ENCODE data around the gene AKT1. TPM values are rescaled to one million over a fixed set of nuclear protein-coding genes. Genes with fewer than 3 reads are reported as not detected.

The AKT1 gene
- total and polyA plus RNA-seq, 2 of the 4 experiments (the other 2 are of a cell fraction) = 193 to 221 TPM

DNA sequence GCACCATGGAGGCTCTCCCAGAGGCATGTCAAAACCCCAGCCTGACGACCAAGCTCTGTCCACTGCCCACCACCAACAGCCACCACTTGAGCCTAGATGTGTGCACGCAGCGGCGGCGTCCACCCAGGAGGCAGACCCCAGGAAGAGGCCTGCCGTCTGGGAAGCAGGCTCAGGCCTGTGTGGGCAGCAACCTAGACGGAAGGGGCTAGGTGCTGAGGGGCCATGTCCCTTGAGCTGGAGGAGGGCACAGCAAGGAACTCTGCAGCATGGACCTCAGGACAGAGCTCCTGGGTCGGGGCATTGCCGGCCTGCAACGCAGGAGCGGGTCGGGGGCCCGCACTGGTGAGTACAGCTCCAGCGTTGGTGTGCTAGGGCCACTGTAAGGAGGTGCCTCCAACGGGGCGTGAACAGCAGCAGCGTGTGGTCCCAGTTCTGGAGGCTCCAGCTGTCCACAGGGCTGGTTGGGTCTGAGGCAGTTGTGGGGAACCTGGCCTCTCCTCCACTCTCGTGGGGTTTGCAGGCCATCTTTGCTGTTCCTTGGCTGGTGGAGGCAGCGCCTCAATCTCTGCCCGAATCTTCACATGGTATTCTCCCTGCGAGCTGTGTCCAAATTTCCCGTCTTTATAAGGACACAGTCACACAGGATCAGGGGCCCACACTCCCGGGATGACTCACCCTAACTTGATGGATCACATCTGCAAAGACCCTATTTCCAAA is 25.8 kb upstream of the AKT1 start:
- Histone ChIP-seq H3K79me1 (ENCODE audit: low read depth in 1 of 2, low read length in 2 of 2) (peaks cover 5 to 13% of the 10 kb centered on the region in 2 experiments; a peak in 2 of 4 replicates), H3K4ac (ENCODE audit: low read depth, low read length) (no peak overlapping the region), H2AK5ac (ENCODE audit: low read depth, low read length) (no peak overlapping the region; the same call in 1 of the 2 replicates), H4K8ac (ENCODE audit: low read depth in 2 of 2, low read length in 2 of 2) (no peak overlapping the region), H2BK5ac (ENCODE audit: low read depth, low read length, poor library complexity, severe bottlenecking) (no peak overlapping the region), H3K36me3 (ENCODE audit: control insufficient read depth, insufficient read depth, low read length) (no peaks in the 10 kb centered on the region), H4K5ac (ENCODE audit: low read depth, low read length) (no peak overlapping the region), H3K23ac (ENCODE audit: low read depth, low read length) (no peak overlapping the region), H3K4me1 (ENCODE audit: control insufficient read depth, insufficient read depth, low read length) (peaks cover 5% of the 10 kb centered on the region), H4K20me1 (ENCODE audit: insufficient read depth, low read length) (no peaks in the 10 kb centered on the region), H2BK120ac (ENCODE audit: low read depth, low read length) (no peak overlapping the region), H2BK15ac (ENCODE audit: low read depth, low read length) (no peak overlapping the region), H2AK9ac (replicated peaks; ENCODE audit: low read depth, low read length, poor library complexity) (peak overlapping the region; percentile 26), H3K27ac (ENCODE audit: insufficient read depth, low read length) (no peak overlapping the region), H3K9me1 (ENCODE audit: insufficient read depth, low read length) (no peaks in the 10 kb centered on the region), H3K9me3 (ENCODE audit: control insufficient read depth, insufficient read depth, low read length) (no peaks in the 10 kb centered on the region), H2BK20ac (ENCODE audit: low read depth, low read length) (no peak overlapping the region), H3K27me3 (ENCODE audit: control insufficient read depth, insufficient read depth, low read length) (no peaks in the 10 kb centered on the region), H3K4me2 (ENCODE audit: low read depth, low read length) (no peak overlapping the region), H3K18ac (ENCODE audit: low read depth, low read length) (no peak overlapping the region), H2AFZ (replicated peaks; ENCODE audit: low read length, poor library complexity) (no peak overlapping the region), H3K56ac (ENCODE audit: extremely low read depth, insufficient read depth, low read length) (no peak overlapping the region), H4K91ac (ENCODE audit: insufficient read depth, low read depth, low read length) (no peak overlapping the region), H3K9ac (ENCODE audit: low read depth, low read length) (no peak overlapping the region), H3K4me3 (ENCODE audit: insufficient read depth, low read depth, low read length) (no peak overlapping the region), H3K14ac (replicated peaks; ENCODE audit: low read depth, low read length) (no peak overlapping the region)
- 89% methylated on average over 11 of the region's 23 CpGs; no CpG with 5 or more reads in 1 of the 2 experiments for WGBS, 2 experiments (ENCODE audit: extremely low coverage in 2 of 2, insufficient read length in 1 of 2)
- DNase-seq (no peak), ATAC-seq (ENCODE audit: low read depth) (no peak)
- ChIA-PET POLR2A (ENCODE audit: unreplicated experiment) (no interaction called here), CTCF (interaction anchor here (0.7 to 0.8 kb wide), 2 partner anchors 11 to 427 kb away, joined by 3 read pairs; no protein-coding TSS in a partner anchor)
- in situ Hi-C loops (cut with MboI; ENCODE audit: low sequenced_read_pairs) = loop anchor here (5.0 kb wide), 1 partner anchor 54 kb away; no protein-coding TSS in a partner anchor
- no TSS peak for BruUV-seq (replicated peaks)
- intact Hi-C loops (cut with micrococcal nuclease) = no loop called here
- dilution Hi-C loops (cut with HindIII; ENCODE audit: low sequenced_read_pairs, unreplicated experiment) = no loop called here
- TF ChIP-seq FOS (IDR thresholded peaks at IDR 0.05; ENCODE audit: low read depth, low read length) (no peak), MAFK (IDR thresholded peaks at IDR 0.05; ENCODE audit: low read depth, low read length) (no peak), RFX5 (IDR thresholded peaks at IDR 0.05; ENCODE audit: low read depth, low read length) (no peak), NFE2L2 (IDR thresholded peaks at IDR 0.05; ENCODE audit: low read depth, low read length) (no peak), RCOR1 (IDR thresholded peaks at IDR 0.05; ENCODE audit: insufficient replicate concordance, low read length) (no peak), RAD21 (IDR thresholded peaks at IDR 0.05; ENCODE audit: low read length) (no peak), BHLHE40 (IDR thresholded peaks at IDR 0.05; ENCODE audit: low read depth, low read length) (no peak), POLR2A (IDR thresholded peaks at IDR 0.05; ENCODE audit: low read depth, low read length) (no peak), CEBPB (IDR thresholded peaks at IDR 0.05; ENCODE audit: low read depth, low read length) (no peak), MXI1 (IDR thresholded peaks at IDR 0.05; ENCODE audit: borderline replicate concordance, low read depth, low read length) (no peak), CHD1 (IDR thresholded peaks at IDR 0.05; ENCODE audit: low read depth, low read length) (no peak), SMC3 (IDR thresholded peaks at IDR 0.05; ENCODE audit: low read depth, low read length) (no peak), MAZ (IDR thresholded peaks at IDR 0.05; ENCODE audit: borderline replicate concordance, low read depth, low read length) (no peak)
- TF ChIP-seq, protein P1, sequence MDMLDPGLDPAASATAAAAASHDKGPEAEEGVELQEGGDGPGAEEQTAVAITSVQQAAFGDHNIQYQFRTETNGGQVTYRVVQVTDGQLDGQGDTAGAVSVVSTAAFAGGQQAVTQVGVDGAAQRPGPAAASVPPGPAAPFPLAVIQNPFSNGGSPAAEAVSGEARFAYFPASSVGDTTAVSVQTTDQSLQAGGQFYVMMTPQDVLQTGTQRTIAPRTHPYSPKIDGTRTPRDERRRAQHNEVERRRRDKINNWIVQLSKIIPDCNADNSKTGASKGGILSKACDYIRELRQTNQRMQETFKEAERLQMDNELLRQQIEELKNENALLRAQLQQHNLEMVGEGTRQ (IDR thresholded peaks at IDR 0.05; ENCODE audit: low read depth, low read length) = no peak
- TF ChIP-seq, protein P2, sequence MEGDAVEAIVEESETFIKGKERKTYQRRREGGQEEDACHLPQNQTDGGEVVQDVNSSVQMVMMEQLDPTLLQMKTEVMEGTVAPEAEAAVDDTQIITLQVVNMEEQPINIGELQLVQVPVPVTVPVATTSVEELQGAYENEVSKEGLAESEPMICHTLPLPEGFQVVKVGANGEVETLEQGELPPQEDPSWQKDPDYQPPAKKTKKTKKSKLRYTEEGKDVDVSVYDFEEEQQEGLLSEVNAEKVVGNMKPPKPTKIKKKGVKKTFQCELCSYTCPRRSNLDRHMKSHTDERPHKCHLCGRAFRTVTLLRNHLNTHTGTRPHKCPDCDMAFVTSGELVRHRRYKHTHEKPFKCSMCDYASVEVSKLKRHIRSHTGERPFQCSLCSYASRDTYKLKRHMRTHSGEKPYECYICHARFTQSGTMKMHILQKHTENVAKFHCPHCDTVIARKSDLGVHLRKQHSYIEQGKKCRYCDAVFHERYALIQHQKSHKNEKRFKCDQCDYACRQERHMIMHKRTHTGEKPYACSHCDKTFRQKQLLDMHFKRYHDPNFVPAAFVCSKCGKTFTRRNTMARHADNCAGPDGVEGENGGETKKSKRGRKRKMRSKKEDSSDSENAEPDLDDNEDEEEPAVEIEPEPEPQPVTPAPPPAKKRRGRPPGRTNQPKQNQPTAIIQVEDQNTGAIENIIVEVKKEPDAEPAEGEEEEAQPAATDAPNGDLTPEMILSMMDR (conservative IDR thresholded peaks at IDR 0.05; ENCODE audit: low read depth, low read length) = no peak
